Left lung (tissue), 10 donors: ENCODE measurements around the gene PHOSPHO1. TPM values are rescaled to one million over a fixed set of nuclear protein-coding genes. Genes with fewer than 3 reads are reported as not detected.

ENCODE experiments used
- ATAC-seq: fragments of 200-7000 bp; cut with Tn5 transposase; one replicate; pipeline ENCODE4 v1.9.1; 2020; ENCODE audit warnings: moderate library complexity
- DNase-seq, 4 donors: peaks; one replicate each; pipeline ENCODE4 v3.0.0-alpha.2; 2013 to 2020
- H3K27ac ChIP-seq, 2 donors: fragments of 200-600 bp; sonication (generic) in 1 of 2; one replicate each; pipeline versions ENCODE4 v1.5.0 to v1.8.0; 2020 to 2021
- H3K27me3 ChIP-seq, 2 donors: fragments of 200-600 bp; sonication (generic) in 1 of 2; one replicate each; pipeline versions ENCODE4 v1.5.0 to v1.8.0; 2020 to 2021
- H3K36me3 ChIP-seq, 2 donors: fragments of 200-600 bp; sonication (generic) in 1 of 2; one replicate each; pipeline versions ENCODE4 v1.5.0 to v1.8.0; 2020 to 2021
- H3K4me1 ChIP-seq, 2 donors: fragments of 200-600 bp; one replicate each; pipeline ENCODE4 v1.8.0; 2021
- H3K4me3 ChIP-seq, 2 donors: fragments of 200-600 bp; sonication (generic) in 1 of 2; one replicate each; pipeline versions ENCODE4 v1.5.0 to v1.8.0; 2020 to 2021; ENCODE audit warnings: mild to moderate bottlenecking in 1 of 2
- H3K9me3 ChIP-seq, 2 donors: fragments of 200-600 bp; sonication (generic) in 1 of 2; one replicate each; pipeline versions ENCODE4 v1.5.0 to v1.8.0; 2020 to 2021
- CTCF ChIP-seq, 2 donors: fragments of 200-600 bp; sonication (generic) in 1 of 2; IDR thresholded peaks; one replicate each; pipeline versions ENCODE4 v1.5.0 to v1.8.0; 2021; ENCODE audit warnings: antibody characterized with exemption in 2 of 2
- intact Hi-C, 2 donors: fragments of 100-400 bp; cut with DNase I; formaldehyde crosslinking; loops; one replicate each; pipeline versions ENCODE4 v1.11.2 to v1.14.2; 2022
- polyA plus RNA-seq, 6 donors: library from polyadenylated mRNA; unstranded; fragments of 120-200 nt; gene quantifications; one replicate each; pipeline ENCODE4 v1.2.1, GENCODE V29; 2013; ENCODE audit not compliant: insufficient read length in 6 of 6
- total RNA-seq, 2 donors: library from RNA; stranded (reverse); fragmentation: NEBNext Ultra II Directional; extraction: Animal tissue kit (Norgen Biotek cat#: 25700); gene quantifications; one replicate each; pipeline ENCODE4 v1.2.1, GENCODE V29; 2021
- donor health status: DM: no; HTN: yes; CAD: no.
- donor health status: DM: no; HTN: no; CAD: no.

The PHOSPHO1 gene
- total and polyA plus RNA-seq, 8 donors, result 1.0 to 8.5 (median 2.6) TPM

GRCh38 chr17:49235896-49236295, 5.3 kb upstream of the PHOSPHO1 start:
- Histone ChIP-seq H3K36me3 (no peaks in the 10 kb centered on the region), H3K27ac (peak overlapping the region in 1 of 2 donors; percentile 91), H3K4me3 (no peak overlapping the region), H3K27me3 (peaks cover 0 to 10% of the 10 kb centered on the region in 2 donors), H3K9me3 (no peaks in the 10 kb centered on the region), H3K4me1 (peaks cover 0 to 30% of the 10 kb centered on the region in 2 donors)
- DNase-seq (no peak), ATAC-seq (no peak)
- no peak for TF ChIP-seq CTCF (IDR thresholded peaks at IDR 0.05)
- intact Hi-C loops, result no loop called here

GRCh38 chr17:49234509-49235080, 4.0 kb upstream of the PHOSPHO1 start:
- Histone ChIP-seq H3K36me3 (no peaks in the 10 kb centered on the region), H3K27ac (peak overlapping the region in 1 of 2 donors; percentile 91), H3K4me1 (peaks cover 8 to 40% of the 10 kb centered on the region in 2 donors), H3K9me3 (no peaks in the 10 kb centered on the region), H3K27me3 (peaks cover 7 to 23% of the 10 kb centered on the region in 2 donors), H3K4me3 (no peak overlapping the region)
- no peak for TF ChIP-seq CTCF (IDR thresholded peaks at IDR 0.05)
- intact Hi-C loops, result no loop called here
- no peak for ATAC-seq
- DNase-seq, result no peak

GRCh38 chr17:49231563-49231894, 942 bp upstream of the PHOSPHO1 start:
- DNase-seq, result no peak
- ATAC-seq, result no peak
- H3K27me3 ChIP-seq, result peaks cover 10 to 44% of the 10 kb centered on the region in 2 donors

GRCh38 chr17:49229805-49230600, 584 bp downstream of the PHOSPHO1 start:
- ATAC-seq, result no peak
- peak overlapping the region; percentile 39 to 65 for H3K4me3 ChIP-seq
- H3K27ac ChIP-seq, result no peak overlapping the region
- peaks cover 9 to 31% of the 10 kb centered on the region in 2 donors for H3K4me1 ChIP-seq
- no peak for TF ChIP-seq CTCF (IDR thresholded peaks at IDR 0.05)
- H3K36me3 ChIP-seq, result no peaks in the 10 kb centered on the region
- DNase-seq, result peak in 1 of 4 donors; percentile 82
- H3K9me3 ChIP-seq, result no peaks in the 10 kb centered on the region
- intact Hi-C loops, result no loop called here
- peaks cover 17 to 59% of the 10 kb centered on the region in 2 donors for H3K27me3 ChIP-seq

More at GRCh38 chr17:49231563-49231894, 942 bp upstream of the PHOSPHO1 start:
- H3K4me1 ChIP-seq, result peaks cover 9 to 43% of the 10 kb centered on the region in 2 donors
- no peaks in the 10 kb centered on the region for H3K9me3 ChIP-seq
- no peaks in the 10 kb centered on the region for H3K36me3 ChIP-seq
- intact Hi-C loops, result no loop called here
- H3K27ac ChIP-seq, result no peak overlapping the region
- peak overlapping the region in 1 of 2 donors; percentile 65 for H3K4me3 ChIP-seq
- no peak for TF ChIP-seq CTCF (IDR thresholded peaks at IDR 0.05)

GRCh38 chr17:49229076-49229804, 1.3 kb downstream of the PHOSPHO1 start:
- DNase-seq (no peak), ATAC-seq (no peak)
- H3K4me1 ChIP-seq, result peaks cover 9 to 34% of the 10 kb centered on the region in 2 donors
- H3K27me3 ChIP-seq, result peaks cover 24 to 67% of the 10 kb centered on the region in 2 donors
- no peak overlapping the region for H3K27ac ChIP-seq
- no peak for TF ChIP-seq CTCF (IDR thresholded peaks at IDR 0.05)
- no peaks in the 10 kb centered on the region for H3K9me3 ChIP-seq
- intact Hi-C loops, result no loop called here
- H3K4me3 ChIP-seq, result no peak overlapping the region
- no peaks in the 10 kb centered on the region for H3K36me3 ChIP-seq
